HG03103 (cell line): ENCODE measurements around the gene TBCE.

Experiments used
- ATAC-seq: cut with Tn5 transposase; IDR thresholded peaks from one replicate; pipeline ENCODE4 v1.9.1; 2021; ENCODE audit warnings: low read depth; ENCODE audit not compliant: unreplicated experiment

Gene TBCE

GRCh38 chr1:235500971-235501540 is 133.8 kb downstream of the TBCE start:
- no peak for ATAC-seq
